ENCODE results near the gene NIPAL3. TPM values are rescaled to one million over a fixed set of nuclear protein-coding genes. Genes with fewer than 3 reads are reported as not detected.

The NIPAL3 gene
- total RNA-seq, 1 donor from 2014 or later = 29.3 TPM

GRCh38 chr1:24475700-24476099, 60.1 kb downstream of the NIPAL3 start:
- Mint-ChIP-seq H3K9me3 (ENCODE audit: low read depth) (no peaks in the 10 kb centered on the region), H3K4me1 (ENCODE audit: low read depth) (no peaks in the 10 kb centered on the region), H3K27me3 (ENCODE audit: low read depth) (no peaks in the 10 kb centered on the region), H3K36me3 (ENCODE audit: low read depth) (no peaks in the 10 kb centered on the region), H3K4me3 (ENCODE audit: unreplicated experiment) (no peak overlapping the region), H3K27ac (ENCODE audit: unreplicated experiment) (no peak overlapping the region)
- DNase-seq (ENCODE audit: low spot score) = no peak
- TF ChIP-seq CTCF (IDR thresholded peaks at IDR 0.05) = no peak

- no peak for DNase-seq (ENCODE audit: low spot score)
- H3K4me1 Mint-ChIP-seq (ENCODE audit: low read depth) = peaks cover 3% of the 10 kb centered on the region
- TF ChIP-seq CTCF (IDR thresholded peaks at IDR 0.05) = no peak
- no peaks in the 10 kb centered on the region for H3K9me3 Mint-ChIP-seq (ENCODE audit: low read depth)
- no peaks in the 10 kb centered on the region for H3K27me3 Mint-ChIP-seq (ENCODE audit: low read depth)
- H3K27ac Mint-ChIP-seq (ENCODE audit: unreplicated experiment) = no peak overlapping the region
- no peak overlapping the region for H3K4me3 Mint-ChIP-seq (ENCODE audit: unreplicated experiment)
- H3K36me3 Mint-ChIP-seq (ENCODE audit: low read depth) = no peaks in the 10 kb centered on the region
Measured at GRCh38 chr1:24476571-24476970, 61.0 kb downstream of the NIPAL3 start.

DNA sequence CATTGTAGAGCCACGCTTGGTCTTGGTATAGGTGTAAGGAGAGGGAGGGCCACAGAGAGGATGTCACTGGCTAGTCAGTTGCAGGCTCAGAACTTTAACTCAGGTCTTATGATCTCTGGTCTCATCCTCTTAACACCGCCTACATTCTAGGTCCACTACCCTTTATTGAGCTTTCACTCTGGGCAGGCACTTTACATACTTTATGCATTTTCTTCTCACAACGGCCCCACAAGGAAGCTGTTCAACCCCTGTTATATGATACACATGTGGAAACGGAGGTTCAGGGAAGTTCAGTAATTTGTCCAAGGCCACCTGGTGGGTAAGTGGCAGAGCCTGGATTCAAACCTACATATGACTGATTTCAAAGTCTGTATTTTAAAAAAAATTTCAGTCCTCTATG, 61.7 kb downstream of the NIPAL3 start:
- Mint-ChIP-seq H3K9me3 (ENCODE audit: low read depth) (no peaks in the 10 kb centered on the region), H3K36me3 (ENCODE audit: low read depth) (no peaks in the 10 kb centered on the region), H3K27me3 (ENCODE audit: low read depth) (no peaks in the 10 kb centered on the region), H3K4me3 (ENCODE audit: unreplicated experiment) (no peak overlapping the region), H3K4me1 (ENCODE audit: low read depth) (peaks cover 3% of the 10 kb centered on the region), H3K27ac (ENCODE audit: unreplicated experiment) (no peak overlapping the region)
- DNase-seq (ENCODE audit: low spot score) = no peak
- TF ChIP-seq CTCF (IDR thresholded peaks at IDR 0.05) = no peak

DNA sequence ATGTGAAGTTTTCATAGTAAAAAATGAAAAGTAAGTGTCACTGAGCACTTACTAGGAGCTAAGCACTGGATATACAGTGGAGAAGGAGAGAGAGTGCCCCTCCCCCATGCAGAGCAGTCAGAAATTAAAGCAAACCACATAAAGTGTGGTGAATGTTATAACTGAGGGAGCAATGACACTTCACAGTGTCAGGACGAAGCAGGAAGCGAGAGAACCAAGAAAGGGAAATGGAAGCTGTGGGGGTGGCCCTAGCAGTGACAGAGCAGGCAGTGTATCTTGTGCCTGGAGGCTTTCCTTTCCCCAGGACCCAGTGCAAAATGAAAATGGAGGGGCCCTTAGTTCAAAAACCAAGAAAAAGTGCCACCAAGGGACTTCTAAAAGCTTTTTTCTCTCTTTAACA, 65.5 kb downstream of the NIPAL3 start:
- no peaks in the 10 kb centered on the region for H3K9me3 Mint-ChIP-seq (ENCODE audit: low read depth)
- H3K4me1 Mint-ChIP-seq (ENCODE audit: low read depth) = peaks cover 3% of the 10 kb centered on the region
- no peaks in the 10 kb centered on the region for H3K27me3 Mint-ChIP-seq (ENCODE audit: low read depth)
- no peak for DNase-seq (ENCODE audit: low spot score)
- no peaks in the 10 kb centered on the region for H3K36me3 Mint-ChIP-seq (ENCODE audit: low read depth)
- H3K4me3 Mint-ChIP-seq (ENCODE audit: unreplicated experiment) = no peak overlapping the region
- TF ChIP-seq CTCF (IDR thresholded peaks at IDR 0.05) = no peak
- H3K27ac Mint-ChIP-seq (ENCODE audit: unreplicated experiment) = no peak overlapping the region

DNA sequence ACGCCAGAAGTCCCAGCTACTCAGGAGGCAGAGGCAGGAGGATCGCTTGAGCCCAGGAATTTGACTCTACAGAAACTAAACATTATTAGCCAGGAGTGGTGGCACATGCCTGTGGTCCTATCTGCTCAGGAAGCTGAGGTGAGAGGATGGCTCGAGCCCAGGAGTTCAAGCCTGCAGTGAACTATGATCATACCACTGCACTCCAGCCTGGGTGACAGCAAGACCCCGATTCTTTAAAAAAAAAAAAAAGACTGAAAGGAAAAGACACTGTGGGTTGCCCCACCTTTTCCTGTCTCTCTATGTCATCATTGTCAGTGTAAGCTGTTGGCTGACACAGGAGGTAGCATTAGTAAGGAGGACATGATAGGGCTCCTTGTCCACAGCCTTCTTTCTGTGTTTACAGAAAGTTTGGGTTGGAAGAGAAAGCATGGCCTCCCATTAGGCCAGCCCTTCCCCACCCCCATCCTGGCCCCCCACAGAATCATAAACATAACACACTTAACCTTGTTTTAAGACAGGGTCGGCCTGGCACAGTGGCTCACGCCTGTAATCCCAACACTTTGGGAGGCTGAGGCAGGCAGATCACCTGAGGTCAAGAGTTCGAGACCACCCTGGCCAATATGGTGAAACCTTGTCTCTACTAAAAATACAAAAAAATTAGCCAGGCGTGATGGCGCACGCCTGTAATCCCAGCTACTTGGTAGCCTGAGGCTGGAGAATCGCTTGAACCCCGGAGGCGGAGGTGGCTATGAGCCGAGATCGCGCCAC, 66.4 kb downstream of the NIPAL3 start:
- Mint-ChIP-seq H3K36me3 (ENCODE audit: low read depth) (no peaks in the 10 kb centered on the region), H3K4me1 (ENCODE audit: low read depth) (peaks cover 3% of the 10 kb centered on the region), H3K9me3 (ENCODE audit: low read depth) (no peaks in the 10 kb centered on the region), H3K4me3 (ENCODE audit: unreplicated experiment) (no peak overlapping the region), H3K27me3 (ENCODE audit: low read depth) (no peaks in the 10 kb centered on the region), H3K27ac (ENCODE audit: unreplicated experiment) (no peak overlapping the region)
- DNase-seq (ENCODE audit: low spot score) = no peak
- TF ChIP-seq CTCF (IDR thresholded peaks at IDR 0.05) = no peak

Data from chondrocyte (in vitro differentiated cells).